ENCODE results near the gene OSBPL2. TPM values are rescaled to one million over a fixed set of nuclear protein-coding genes. Genes with fewer than 3 reads are reported as not detected.

The OSBPL2 gene
- total RNA-seq, 1 experiment from 2014 or later, result 14.9 TPM

DNA sequence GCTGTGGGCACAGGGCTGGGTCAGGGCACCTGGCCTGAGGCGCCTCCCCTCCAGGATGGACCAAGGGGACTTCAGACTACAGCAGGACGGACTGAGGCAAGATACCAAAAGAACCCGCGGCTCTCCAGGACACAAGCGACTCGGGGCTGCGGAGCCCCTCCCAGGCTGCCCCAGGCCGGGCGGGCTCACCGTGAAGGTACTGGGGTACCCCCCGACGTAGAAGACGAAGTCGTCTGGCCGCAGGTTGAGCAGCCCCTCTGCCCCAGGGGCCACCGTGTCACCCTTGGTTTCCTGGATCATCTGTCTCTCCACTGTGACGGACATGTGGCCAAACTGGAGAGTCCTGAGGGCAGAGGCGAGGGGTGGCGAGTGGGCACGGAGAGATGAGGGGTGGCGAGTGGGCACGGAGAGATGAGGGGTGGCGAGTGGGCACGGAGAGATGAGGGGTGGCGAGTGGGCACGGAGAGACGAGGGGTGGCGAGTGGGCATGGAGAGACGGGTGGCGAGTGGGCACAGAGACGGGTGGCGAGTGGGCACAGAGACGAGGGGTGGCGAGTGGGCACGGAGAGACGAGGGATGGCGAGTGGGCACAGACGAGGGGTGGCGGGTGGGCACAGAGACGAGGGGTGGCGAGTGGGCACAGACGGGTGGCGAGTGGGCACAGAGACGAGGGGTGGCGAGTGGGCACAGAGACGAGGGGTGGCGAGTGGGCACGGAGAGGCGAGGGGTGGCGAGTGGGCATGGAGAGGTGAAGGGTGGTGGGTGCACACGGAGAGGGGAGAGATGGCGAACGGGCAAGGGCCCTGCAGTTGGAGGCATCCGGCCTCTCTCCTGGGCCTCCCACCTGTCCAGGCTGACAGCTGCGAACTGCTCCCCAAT, 75.4 kb downstream of the OSBPL2 start:
- no peak for DNase-seq (ENCODE audit: low read depth in 1 of 2, low spot score in 2 of 2)
- Histone ChIP-seq H3K27ac (no peak overlapping the region), H3K9me3 (replicated peaks) (no peaks in the 10 kb centered on the region), H3K27me3 (replicated peaks) (no peaks in the 10 kb centered on the region), H3K36me3 (peaks cover 9% of the 10 kb centered on the region), H3K4me1 (replicated peaks) (no peaks in the 10 kb centered on the region), H3K4me3 (no peak overlapping the region)

DNA sequence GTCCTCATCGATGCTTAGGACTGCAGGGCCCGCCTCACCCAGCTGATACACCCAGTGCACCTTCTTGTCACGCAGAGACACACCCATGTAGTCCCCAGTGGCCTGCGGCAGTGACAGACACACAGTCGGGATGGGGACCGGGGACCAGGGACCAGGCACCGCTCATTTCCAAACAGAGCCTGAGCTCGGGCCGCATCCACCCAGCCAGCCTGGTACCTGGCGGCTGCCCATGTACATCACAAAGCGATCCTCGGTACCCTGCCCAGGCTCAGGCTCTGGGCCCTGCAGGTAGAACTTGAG, 76.0 kb downstream of the OSBPL2 start:
- no peaks in the 10 kb centered on the region for H3K27me3 ChIP-seq (replicated peaks)
- H3K4me1 ChIP-seq (replicated peaks), result no peaks in the 10 kb centered on the region
- H3K36me3 ChIP-seq, result peaks cover 3% of the 10 kb centered on the region
- no peak overlapping the region for H3K4me3 ChIP-seq
- no peaks in the 10 kb centered on the region for H3K9me3 ChIP-seq (replicated peaks)
- no peak for DNase-seq (ENCODE audit: low read depth in 1 of 2, low spot score in 2 of 2)
- no peak overlapping the region for H3K27ac ChIP-seq

DNA sequence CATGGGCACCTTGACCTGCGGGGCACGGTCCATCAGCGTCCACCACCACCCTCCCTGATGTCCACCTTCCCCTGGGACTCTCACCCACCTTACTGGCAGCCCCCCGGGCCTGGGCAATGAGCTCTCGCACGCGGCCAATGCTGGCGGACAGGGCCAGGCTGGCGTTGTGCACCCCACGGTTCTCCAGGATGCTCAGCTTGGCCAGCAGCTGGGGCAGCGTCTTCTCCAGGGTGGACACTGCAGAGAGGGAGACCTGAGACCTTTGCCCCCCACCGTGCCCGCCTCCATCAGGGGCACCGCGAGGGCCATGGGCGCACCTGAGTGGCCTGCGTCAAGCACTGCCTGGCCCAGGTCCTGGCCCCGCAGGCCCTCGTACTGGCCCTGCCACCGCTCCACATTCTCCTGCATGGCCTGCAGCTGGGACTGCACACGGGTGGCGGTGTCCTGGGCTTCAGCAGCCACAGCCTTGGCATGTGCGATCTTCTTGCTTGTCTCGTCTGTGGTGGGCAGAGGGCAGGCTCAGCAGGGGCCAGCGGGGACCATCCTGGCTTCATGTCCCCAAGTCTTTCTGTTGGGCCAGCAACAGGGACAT, 76.5 kb downstream of the OSBPL2 start:
- no peak overlapping the region for H3K27ac ChIP-seq
- H3K27me3 ChIP-seq (replicated peaks), result no peaks in the 10 kb centered on the region
- no peaks in the 10 kb centered on the region for H3K9me3 ChIP-seq (replicated peaks)
- peaks cover 1% of the 10 kb centered on the region; the same call in 1 of the 2 replicates for H3K36me3 ChIP-seq
- no peak for DNase-seq (ENCODE audit: low read depth in 1 of 2, low spot score in 2 of 2)
- H3K4me1 ChIP-seq (replicated peaks), result no peaks in the 10 kb centered on the region
- no peak overlapping the region for H3K4me3 ChIP-seq

DNA sequence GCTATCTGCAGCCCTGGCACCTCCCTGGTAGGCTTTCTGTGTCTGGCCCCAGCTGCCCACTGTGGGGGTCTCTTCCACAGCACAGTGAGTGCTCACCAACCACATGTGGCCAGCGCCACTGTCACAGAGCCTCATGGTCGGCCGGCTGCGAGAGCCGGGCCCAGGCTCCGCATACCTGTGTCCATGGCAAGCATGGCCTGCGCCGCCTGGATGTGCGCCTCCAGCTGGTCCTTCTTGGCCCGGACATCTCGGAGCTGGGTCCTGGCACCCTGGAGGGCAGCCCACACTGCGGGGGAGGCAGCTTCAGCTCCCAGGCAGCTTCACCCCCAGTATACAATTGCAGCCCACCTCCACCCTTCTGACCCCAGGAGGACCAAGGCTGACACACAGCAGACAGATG, 77.5 kb downstream of the OSBPL2 start:
- no peak overlapping the region for H3K27ac ChIP-seq
- no peaks in the 10 kb centered on the region for H3K27me3 ChIP-seq (replicated peaks)
- no peaks in the 10 kb centered on the region for H3K4me1 ChIP-seq (replicated peaks)
- H3K4me3 ChIP-seq, result no peak overlapping the region
- no peaks in the 10 kb centered on the region; the same call in 1 of the 2 replicates for H3K36me3 ChIP-seq
- no peaks in the 10 kb centered on the region for H3K9me3 ChIP-seq (replicated peaks)
- no peak for DNase-seq (ENCODE audit: low read depth in 1 of 2, low spot score in 2 of 2)

DNA sequence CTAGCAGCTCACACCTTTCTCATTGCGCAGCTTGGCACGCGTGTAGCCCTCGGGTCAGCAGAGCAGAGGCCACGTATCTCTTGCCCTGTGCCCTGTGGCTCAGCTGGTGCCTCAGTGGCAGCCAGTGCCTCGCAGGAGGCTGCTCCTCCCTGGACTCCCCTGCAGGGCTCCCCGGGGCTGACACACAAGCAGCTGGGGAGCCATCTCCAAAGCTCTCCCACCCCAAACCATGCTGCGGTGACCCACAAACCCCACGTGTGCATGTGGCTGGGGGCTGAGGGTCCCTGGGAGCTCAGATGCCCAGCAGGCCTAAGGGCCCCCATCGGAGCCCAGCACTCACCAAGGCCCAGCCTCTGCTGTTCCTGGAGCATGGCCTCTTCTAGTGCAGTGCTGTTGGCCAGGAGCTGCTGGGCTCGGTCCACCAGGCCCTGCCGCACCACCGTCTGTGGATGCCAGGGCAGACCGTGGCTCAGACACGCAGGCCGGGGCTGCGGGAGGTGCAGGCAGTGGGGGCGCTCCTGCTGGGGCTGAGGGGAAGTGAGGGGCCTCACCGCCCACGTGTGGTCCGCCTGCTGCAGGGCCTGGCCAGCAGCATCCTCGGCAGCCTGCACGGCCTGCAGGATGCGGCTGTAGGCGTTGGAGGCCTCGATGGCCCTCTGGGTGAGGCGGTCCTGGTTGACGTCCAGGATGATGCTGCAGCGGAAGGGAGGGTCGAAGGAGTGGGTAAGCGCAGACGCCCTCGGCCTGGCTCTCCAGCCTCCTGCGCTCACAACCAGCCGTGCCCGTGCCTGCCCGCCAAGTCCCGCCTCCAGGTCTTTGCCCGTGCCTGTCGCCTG, 78.2 kb downstream of the OSBPL2 start:
- H3K27me3 ChIP-seq (replicated peaks), result no peaks in the 10 kb centered on the region
- no peak overlapping the region for H3K27ac ChIP-seq
- no peaks in the 10 kb centered on the region for H3K4me1 ChIP-seq (replicated peaks)
- H3K4me3 ChIP-seq, result no peak overlapping the region
- H3K36me3 ChIP-seq, result no peaks in the 10 kb centered on the region
- H3K9me3 ChIP-seq (replicated peaks), result no peaks in the 10 kb centered on the region
- no peak for DNase-seq (ENCODE audit: low read depth in 1 of 2, low spot score in 2 of 2)

DNA sequence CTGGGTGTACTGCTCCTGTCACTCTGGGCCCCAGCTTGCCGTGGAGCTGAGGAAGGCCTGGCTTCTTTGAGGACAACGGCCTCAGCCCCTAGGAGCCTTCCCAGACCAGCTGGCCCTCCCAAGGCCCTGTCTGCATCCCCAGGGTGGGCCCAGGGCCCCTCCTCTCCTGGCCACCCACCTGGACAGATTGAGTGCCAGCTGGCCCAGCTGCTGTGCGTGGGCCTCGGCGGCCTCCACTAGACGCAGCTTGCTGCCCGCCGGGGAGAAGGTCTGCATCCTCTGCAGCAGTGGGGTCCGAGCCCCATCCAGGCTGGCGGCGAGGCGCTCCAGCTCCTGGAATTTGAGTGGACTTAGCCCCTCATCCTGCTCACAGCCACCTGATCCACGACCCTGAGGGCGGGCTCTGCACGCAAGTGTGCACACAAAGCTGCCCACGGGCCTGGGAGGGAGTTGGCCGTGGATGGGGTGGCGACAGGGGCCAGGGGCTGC, 78.9 kb downstream of the OSBPL2 start:
- H3K27me3 ChIP-seq (replicated peaks), result no peaks in the 10 kb centered on the region
- no peak for DNase-seq (ENCODE audit: low read depth in 1 of 2, low spot score in 2 of 2)
- H3K27ac ChIP-seq, result no peak overlapping the region
- H3K36me3 ChIP-seq, result no peaks in the 10 kb centered on the region
- no peaks in the 10 kb centered on the region for H3K4me1 ChIP-seq (replicated peaks)
- no peaks in the 10 kb centered on the region for H3K9me3 ChIP-seq (replicated peaks)
- H3K4me3 ChIP-seq, result no peak overlapping the region

DNA sequence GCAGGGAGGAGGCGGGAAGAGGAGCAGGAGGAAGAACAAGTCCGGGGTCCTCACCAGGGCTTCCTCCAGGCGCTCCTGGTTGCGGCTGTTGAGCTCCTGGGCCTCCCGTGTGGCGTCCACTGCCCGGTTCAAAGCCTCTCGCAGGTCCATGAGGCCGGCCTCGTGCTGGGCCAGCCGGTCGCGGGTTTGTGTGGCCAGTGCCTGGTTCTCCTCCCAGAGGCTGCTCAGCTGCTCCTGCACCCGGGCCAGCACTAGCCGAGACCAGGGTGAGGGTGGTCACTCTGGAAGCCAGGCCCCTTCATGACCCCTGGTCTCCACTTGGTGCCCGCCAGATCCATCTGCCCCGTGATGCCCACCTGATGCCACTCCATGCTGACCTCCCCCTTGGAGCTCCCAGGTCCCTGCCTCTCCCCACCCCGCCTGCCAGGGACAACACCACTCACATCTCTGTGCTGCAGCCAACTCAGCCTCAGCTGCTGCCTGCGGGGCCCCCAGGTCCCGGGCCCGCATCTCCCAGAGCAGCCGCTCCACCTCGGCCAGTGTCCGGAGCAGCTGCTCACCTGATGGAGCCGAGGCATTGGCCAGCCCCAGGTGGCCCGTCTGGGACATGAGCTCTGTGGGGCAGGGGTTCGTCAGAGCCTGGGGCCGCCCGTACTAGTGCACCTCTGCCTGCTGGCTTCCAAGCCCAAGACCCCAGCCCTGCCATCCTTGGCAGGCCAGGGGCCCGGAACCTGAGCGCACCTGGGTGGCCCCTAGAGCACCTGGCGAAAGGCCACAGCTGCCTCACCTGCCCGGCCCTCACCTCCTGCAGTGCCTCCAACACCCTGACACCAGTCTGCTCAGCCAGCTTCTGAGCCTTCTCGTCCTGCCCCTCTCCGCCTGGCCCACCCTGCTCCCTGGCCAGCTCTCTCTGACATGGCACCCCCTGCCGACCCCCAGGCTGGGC, 80.4 kb downstream of the OSBPL2 start:
- no peak overlapping the region for H3K27ac ChIP-seq
- H3K9me3 ChIP-seq (replicated peaks), result no peaks in the 10 kb centered on the region
- no peaks in the 10 kb centered on the region for H3K4me1 ChIP-seq (replicated peaks)
- no peaks in the 10 kb centered on the region for H3K27me3 ChIP-seq (replicated peaks)
- DNase-seq (ENCODE audit: low read depth in 1 of 2, low spot score in 2 of 2), result no peak
- H3K4me3 ChIP-seq, result no peak overlapping the region
- H3K36me3 ChIP-seq, result no peaks in the 10 kb centered on the region

DNA sequence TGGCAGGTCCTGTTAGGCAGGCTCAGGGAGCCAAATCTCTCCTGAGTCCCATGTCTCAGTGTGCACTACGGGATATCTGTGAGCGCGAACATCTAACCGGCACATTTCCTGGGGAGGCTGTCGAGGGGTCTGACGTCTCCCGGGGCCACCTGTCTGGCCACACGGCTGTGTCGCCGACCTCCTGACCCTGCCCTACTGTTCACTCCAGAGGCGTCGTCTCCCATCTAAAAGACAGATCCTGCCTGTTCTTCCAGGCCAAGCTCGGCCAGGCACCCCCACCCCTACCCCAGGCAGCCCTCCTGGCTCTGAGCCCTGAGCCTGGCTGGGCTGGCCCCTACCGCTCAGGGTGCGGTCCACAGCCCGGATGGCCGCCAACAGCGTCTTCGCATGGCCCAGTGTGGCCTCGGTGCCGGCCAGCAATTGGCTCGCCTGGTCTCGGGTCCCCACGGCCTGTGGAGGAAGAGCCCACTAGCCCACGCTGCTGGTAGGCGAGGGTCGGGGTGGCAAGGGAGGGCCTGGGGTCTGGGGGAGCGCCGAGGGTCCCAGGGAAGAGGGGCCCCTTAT, 81.1 kb downstream of the OSBPL2 start:
- H3K4me1 ChIP-seq (replicated peaks), result no peaks in the 10 kb centered on the region
- H3K4me3 ChIP-seq, result no peak overlapping the region
- H3K9me3 ChIP-seq (replicated peaks), result no peaks in the 10 kb centered on the region
- no peaks in the 10 kb centered on the region for H3K36me3 ChIP-seq
- H3K27me3 ChIP-seq (replicated peaks), result no peaks in the 10 kb centered on the region
- DNase-seq (ENCODE audit: low read depth in 1 of 2, low spot score in 2 of 2), result no peak
- no peak overlapping the region for H3K27ac ChIP-seq

DNA sequence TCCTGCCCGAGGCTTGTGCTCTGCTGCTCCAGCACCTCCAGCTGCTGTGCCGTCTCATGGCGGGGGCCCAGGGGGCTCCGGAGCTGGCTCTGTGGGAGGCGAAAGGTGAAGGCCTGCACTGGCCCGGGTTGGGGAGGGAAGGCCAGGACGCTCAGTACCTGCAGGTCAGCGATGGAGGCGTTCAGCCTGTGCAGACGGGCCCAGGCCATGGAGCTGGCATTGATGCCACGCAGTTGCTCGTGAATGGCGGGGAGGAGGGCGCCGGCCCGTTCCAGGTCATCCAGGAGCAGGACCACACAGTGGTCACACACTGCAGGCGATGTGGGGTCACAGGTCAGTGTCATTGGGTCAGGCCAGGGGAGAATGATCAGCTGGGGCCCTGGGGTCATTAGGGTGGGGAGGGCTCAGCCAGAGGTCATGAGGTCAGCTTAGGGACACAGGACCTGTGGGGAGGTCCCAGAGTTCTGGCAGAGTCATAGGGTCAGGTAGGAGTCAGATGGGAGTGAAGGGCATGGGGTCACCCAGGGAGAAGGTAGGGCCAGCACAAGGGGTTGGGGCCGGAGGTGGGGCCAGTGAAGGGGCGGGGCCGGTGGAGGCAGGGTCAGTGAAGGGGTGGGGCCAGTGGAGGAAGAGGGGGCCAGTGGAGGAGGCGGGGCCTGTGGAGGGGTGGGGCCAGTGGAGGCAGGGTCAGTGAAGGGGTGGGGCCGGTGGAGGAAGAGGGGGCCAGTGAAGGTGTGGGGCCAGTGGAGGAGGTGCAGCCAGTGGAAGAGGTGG, 82.4 kb downstream of the OSBPL2 start:
- no peak for DNase-seq (ENCODE audit: low read depth in 1 of 2, low spot score in 2 of 2)
- Histone ChIP-seq H3K9me3 (replicated peaks) (no peaks in the 10 kb centered on the region), H3K4me1 (replicated peaks) (no peaks in the 10 kb centered on the region)

DNA sequence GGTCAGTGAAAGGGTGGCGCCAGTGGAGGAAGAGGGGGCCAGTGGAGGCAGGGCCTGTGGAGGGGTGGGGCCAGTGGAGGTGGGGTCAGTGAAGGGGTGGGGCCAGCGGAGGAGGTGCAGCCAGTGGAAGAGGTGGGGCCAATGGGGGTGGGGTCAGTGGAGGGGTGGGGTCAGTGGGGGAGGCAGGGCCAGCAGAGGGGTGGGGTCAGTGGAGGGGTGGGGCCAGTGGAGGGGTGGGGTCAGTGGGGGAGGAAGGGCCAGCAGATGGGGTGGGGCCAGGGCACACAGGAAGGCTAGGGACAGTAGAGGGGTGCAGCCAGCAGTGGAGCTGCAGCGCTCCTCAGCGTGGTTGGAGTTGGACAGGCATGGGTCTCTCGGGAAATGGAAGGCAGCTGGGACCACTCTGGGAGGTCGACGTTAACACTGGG, 83.2 kb downstream of the OSBPL2 start:
- no peak overlapping the region for H3K4me3 ChIP-seq
- no peaks in the 10 kb centered on the region for H3K4me1 ChIP-seq (replicated peaks)
- no peak for DNase-seq (ENCODE audit: low read depth in 1 of 2, low spot score in 2 of 2)
- no peaks in the 10 kb centered on the region for H3K27me3 ChIP-seq (replicated peaks)
- H3K36me3 ChIP-seq, result no peaks in the 10 kb centered on the region
- no peak overlapping the region for H3K27ac ChIP-seq
- no peaks in the 10 kb centered on the region for H3K9me3 ChIP-seq (replicated peaks)

More for the DNA sequence above, 82.4 kb downstream of the OSBPL2 start:
- Histone ChIP-seq H3K36me3 (no peaks in the 10 kb centered on the region), H3K27me3 (replicated peaks) (no peaks in the 10 kb centered on the region), H3K27ac (no peak overlapping the region), H3K4me3 (no peak overlapping the region)

DNA sequence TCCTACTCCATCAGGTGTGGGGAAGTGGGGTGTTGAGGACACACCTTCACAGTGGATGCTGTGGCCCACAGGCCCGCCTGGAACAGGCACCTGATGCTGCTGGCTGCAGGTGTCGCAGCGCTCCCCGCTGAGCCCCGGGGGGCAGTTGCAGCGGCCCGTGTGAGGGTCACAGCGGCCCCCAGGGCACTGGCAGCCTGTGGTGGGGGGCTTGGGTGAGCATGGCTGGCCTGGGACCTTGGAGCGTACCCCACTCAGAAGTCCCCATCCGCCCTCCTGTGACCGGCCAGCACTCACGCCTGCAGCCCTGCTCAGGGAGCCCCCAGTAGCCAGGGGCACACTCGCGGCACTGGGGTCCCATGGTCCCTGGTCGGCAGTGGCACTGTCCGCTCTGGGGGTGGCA, 83.7 kb downstream of the OSBPL2 start:
- H3K36me3 ChIP-seq, result no peaks in the 10 kb centered on the region
- DNase-seq (ENCODE audit: low read depth in 1 of 2, low spot score in 2 of 2), result no peak
- H3K9me3 ChIP-seq (replicated peaks), result no peaks in the 10 kb centered on the region
- no peaks in the 10 kb centered on the region for H3K4me1 ChIP-seq (replicated peaks)
- H3K4me3 ChIP-seq, result no peak overlapping the region
- no peaks in the 10 kb centered on the region for H3K27me3 ChIP-seq (replicated peaks)
- H3K27ac ChIP-seq, result no peak overlapping the region

DNA sequence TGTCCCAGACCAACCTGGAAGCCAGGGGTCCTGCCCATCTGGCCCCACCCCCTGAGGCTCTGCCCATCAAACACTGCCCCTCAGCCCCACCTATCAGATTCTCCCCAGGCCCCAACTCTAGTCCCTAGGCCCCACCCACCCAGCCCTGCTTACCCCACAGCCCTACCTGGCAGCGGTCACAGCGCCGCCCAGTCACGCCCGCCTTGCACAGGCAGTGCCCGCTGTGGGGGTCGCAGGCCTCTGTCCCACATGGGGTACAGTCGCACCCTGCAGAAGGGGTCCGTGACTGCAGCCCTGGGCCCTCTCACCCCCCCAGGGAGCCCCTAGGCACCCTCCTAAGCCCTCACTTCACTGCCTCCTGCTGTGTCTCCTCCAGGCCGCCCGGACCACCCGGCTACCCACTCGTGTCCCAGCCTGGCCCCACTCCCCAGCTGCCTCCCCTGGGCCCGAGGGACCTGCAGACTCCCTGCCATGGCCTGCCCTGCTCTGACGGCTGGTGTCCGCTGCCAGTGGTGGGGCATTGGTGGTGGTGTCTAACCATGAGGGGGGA, 84.2 kb downstream of the OSBPL2 start:
- Histone ChIP-seq H3K36me3 (no peaks in the 10 kb centered on the region), H3K4me3 (no peak overlapping the region), H3K27me3 (replicated peaks) (no peaks in the 10 kb centered on the region), H3K27ac (no peak overlapping the region), H3K9me3 (replicated peaks) (no peaks in the 10 kb centered on the region), H3K4me1 (replicated peaks) (no peaks in the 10 kb centered on the region)
- no peak for DNase-seq (ENCODE audit: low read depth in 1 of 2, low spot score in 2 of 2)

Measured in SJSA1 (cell line).